ENCODE results near the gene DHRSX.
"Not testable (repeated sequence)": the region's sequence is repeated elsewhere in the genome, so short reads cannot be mapped to it uniquely, and the experiment has no call there.

DHRSX gene

DNA sequence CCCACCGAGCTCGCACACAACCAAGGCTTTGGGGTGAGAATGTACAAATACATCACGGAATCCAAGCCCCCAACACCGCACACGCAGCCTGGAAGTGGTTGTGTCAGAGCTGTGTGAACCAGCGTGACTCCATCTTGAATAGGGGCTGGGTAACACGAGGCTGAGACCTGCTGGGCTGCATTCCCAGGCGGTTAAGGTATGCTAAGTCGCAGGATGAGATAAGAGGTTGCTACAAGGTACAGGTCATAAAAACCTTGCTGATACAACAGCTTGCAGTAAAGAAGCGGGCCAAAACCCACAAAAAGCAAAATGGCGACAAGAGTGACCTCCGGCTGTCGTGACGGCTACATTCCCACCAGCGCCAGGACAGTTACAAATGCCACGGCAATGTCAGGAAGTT, 258.4 kb downstream of the DHRSX start:
- no peak for DNase-seq

DNA sequence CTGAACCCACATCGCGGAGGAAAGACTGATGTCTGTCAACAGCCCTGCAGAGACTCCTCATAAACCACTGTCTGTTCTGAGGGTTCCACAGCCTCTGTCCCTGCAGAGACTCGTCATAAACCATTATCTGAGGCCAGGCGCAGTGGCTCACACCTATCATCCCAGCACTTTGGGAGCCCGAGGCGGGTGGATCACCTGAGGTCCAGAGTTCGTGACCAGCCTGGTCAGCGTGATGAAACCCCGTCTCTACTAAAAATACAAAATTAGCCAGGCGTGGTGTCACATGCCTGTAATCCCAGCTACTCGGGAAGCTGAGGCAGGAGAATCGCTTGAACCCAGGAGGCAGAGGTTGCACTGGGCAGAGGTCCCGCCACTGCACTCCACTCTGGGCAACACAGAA, 259.3 kb downstream of the DHRSX start:
- not testable (repeated sequence) for DNase-seq

DNA sequence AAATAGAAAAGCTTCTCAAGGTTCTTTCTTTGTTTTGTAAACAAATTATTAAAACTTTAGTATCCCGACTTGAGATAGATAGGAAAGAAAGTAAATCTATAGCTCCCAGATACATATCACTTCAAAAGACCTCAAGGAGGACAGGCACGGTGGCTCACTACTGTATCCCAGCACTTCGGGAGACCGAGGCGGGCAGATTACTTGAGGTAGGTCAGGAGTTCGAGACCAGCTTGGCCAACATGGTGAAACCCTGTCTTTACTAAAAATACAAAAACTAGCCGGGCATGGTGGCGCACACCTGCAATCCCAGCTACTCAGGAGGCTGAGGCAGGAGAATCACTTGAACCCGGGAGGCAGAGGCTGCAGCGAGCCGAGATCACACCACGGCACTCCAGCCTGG, 260.0 kb downstream of the DHRSX start:
- not testable (repeated sequence) for DNase-seq

DNA sequence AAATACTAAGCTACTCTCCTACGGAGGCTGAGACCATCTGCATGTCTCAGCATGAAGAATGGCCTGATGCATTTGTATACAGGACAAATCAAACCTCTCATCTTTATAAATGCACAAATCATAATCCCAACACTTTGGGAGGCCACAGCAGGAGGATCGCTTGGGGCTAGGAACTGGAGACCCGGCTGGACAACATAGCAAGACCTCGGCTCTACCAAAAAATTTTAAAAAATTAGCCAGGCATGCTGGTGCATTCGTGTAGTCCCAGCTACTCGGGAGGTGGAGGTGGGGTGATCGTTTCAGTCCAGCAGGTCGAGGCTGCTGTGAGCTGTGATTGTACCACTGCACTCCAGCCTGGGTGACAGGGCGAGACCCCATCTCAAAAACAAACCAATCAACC, 262.8 kb downstream of the DHRSX start:
- DNase-seq: no peak

DNA sequence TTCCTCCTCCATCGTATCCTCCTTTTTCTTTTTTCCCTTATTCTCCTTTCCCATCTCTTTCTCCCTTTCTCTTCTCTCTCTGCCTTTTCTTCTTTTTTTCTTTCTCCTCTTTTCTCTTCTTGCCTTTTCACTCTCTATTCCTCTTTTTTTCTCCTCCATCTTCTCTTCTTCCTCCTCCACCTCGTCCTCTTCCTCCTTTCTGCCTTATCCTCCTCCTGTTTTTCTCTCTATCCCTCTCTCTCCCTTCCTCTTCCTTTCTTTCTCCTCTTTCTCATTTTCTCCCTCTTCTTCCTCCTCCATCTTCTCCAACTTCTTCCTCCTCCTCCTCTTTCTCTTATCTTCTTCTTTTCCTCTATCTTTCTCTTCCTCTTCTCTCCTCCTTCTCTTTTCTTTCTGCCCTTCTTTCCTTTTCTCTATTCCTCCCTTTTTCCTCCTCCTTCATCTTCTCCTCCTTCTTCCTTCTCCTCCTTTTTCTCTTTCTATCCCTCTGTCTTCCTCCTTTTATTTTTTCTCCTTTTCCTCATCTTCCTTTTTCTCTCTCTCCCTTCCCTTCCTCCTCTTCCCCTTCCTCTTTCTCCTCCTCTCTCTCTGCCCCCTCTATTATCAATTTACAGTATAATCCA, 269.1 kb downstream of the DHRSX start:
- DNase-seq: no peak

DNA sequence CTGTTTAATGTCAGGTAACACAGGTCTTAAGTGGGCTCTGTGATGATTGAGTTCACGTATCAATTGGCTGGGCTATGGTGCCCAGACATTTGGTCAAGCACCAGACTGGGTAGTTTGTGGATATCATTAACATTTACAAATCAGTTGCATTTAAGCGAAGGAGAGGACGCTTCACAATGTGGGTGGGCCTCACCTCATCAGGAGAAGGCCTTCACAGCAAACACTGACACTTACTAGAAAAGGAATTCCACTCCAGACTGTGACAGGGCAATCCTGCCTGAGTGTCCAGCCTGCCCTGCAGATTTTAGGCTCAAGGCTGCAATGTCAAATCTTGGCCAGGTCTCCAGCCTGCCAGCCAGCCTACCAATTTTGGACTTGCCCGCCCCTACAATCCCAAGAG, 270.3 kb downstream of the DHRSX start:
- no peak for DNase-seq

DNA sequence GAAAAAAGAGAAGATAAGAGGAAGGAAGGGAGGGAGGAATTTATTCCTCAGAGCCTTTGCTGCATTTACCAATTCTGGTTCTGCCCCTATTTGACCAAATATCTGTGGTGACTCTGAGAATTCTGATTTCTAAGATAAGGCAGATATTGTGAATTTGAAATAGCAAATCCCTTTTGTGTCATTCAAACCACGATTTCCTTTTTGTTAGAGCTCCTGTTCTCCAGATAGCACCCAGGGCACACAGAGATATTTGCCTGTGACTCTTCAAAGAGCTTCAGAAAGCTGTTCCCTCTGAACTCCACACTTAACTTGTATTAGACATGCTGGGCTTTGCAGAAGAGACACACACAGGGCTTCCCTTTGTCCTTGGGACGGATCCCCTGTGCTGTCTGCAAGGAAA, 272.2 kb downstream of the DHRSX start:
- no peak for DNase-seq

DNA sequence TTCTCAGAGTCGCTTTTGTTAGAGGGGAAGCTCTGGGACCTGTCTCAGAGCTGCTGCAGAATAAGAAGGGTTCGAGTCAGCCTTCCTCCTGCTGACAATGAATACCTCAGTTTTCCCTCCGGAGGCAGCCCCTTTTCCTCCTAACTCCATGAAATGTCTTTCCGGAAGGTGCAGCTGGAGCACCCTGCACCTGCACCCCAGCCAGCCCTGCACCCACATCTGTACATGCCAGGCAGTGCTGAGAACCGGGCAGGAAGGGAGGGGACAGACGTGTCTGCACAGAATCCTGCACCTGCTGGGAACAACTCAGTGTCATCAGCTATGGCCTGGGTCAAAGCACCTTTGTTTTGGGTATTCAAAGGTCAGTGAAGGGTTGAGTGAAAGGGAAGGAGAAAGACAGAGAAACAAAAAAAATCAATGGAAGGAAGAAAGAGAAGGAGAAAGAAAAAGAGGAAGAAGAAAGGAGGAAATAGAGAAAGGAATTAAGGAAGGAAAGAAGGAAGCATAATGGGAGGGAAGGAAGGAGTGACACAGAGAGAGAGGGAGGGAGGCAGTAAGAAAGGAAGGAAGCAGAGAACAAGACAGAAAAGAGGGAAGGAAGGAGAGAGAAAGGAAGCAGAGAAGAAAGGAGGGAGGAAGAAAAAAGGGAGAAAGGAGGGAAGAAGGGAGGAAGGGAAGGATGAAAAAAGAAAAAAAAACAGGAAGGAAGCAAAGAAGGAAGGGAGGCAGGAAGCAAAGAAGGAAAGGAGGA, 273.7 kb downstream of the DHRSX start:
- no peak for DNase-seq

DNA sequence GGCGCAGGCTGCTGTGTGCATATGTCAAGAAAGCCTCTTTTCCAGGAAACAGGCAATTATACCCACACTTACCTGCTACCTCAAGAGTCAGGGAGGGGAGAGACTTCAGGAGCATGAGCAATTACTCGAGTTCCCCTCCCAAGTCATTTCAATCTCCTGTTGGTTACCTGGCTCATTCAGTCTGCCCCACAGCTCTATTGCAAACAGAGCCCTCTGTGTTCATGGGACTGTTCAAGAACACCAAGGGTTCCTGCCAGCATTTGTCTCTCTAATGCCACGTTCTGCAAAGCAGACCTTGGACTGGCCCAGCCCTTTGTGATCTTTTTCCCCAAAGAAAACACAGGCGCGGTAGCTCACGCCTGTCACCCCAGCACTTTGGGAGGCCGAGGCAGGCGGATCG, 274.6 kb downstream of the DHRSX start:
- DNase-seq: no peak

DNA sequence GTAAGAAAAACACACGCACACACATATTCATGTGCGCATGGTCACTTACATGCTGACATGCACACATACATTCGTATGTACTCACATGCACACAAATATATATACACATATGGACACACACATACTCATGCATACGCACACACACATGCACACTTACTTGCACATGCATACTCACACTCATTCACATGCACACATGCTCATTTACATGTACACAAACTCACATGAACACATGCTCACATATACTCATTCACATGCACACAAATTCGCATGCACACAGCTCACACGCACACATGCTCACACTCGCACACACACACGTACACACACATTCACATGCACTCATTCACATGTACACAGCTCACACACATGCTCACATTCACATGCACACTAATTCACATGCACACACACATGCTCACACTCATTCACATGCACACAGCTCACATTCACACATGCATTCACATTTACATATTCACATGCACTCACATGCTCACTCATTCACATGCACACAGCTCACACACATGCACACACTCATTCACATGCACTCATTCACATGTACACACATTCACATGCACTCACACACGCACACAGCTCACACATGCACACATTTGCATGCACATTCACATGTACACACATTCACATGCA, 276.1 kb downstream of the DHRSX start:
- DNase-seq: no peak

DNA sequence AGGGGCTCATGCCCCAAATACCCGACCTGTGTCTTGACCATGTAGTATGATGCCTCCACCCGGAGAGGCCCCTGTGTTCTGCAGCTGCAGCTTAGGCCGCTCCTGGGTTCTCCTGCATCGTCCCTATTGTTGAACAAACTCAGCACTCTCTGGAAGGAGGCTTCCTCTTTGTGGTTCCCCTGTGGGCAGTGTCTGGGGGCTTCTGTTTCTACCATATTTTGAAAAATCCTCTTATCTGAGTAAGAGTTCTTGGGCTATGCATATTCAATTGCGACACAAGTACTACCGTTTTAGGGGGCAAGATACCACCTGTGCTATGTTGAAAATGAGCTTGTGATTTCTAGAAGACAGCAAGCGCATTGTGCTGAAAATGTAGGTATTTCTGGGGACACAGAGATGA, 276.6 kb downstream of the DHRSX start:
- DNase-seq: no peak

DNA sequence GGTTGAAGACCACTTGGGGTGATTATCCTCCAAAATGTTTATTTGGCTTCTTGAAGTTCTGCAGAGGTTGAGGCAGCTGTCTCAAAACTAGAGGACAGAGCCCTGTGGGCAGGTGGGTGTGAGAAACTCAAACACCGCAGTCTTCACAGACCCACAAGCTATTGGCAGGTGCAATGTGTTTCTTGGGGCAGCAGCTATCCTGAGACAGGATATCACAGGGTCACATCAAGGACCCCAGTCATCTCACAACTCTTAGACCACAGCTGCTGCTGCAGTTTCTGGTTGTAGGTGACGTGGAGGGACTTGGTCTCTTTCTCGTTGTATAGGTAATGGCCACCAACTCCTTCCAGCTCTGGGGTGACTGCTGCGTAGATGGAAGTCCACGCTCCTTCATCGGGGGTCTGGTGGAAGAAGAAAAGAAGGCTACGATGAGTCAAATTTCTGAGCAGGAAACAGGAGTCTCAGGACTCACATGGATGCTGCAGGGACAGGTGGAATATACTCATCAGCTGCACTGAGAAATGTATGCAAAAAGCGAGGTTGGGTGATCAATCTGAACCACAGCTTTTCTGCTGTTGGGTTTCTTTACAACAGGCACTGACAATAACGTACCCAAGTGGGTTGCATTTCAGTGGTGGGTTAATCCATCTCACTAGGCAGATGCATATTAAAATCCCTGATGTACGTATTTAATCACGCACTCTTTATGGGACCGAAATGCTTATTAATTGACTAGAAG, 279.8 kb downstream of the DHRSX start:
- no peak for DNase-seq

DNA sequence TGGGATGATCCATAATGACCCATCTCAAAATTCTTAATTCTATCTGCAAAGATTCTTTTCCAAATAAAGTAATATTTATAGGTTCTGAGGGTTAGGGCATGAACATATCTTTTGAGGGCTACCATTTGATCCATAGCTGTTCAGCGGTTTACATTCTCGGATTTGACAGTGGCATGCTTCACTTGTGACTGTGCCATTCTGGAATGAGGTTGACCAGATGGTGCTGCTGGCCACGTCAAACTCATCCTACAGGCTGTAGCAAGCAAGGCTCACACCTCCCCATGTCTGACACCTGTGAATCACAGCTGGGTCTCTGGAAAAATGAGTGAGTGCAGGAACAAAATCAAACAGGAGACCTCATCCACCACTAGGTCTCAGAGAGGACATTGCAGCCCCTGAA, 280.5 kb downstream of the DHRSX start:
- DNase-seq: no peak

DNA sequence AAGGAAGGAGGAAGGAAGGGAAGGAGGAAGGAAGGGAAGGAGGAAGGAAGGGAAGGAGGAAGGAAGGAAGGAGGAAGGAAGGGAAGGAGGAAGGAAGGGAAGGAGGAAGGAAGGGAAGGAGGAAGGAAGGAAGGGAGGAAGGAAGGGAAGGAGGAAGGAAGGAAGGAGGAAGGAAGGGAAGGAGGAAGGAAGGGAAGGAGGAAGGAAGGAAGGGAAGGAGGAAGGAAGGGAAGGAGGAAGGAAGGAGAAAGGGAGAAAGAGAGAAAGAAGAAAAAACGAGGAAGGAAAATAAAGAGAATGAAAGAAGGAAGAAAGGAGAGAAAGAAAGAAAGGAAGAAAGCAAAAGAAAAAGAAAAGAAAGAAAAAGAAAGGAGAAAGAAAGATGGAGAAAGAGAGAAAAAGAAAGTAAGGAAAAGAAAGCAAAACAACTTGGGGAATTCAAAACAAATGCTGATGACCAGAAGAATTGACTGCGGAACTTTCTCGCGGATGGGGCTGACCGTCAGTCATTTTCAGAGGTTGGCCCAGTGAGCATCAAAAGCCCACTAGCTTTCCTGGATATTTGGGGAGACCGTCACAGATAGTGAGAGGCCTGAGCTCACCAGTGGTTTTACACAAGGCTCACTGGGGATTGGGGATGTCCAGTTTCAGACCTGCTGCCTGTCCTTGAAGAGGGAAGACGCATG, 286.5 kb downstream of the DHRSX start:
- not testable (repeated sequence) for DNase-seq

DNA sequence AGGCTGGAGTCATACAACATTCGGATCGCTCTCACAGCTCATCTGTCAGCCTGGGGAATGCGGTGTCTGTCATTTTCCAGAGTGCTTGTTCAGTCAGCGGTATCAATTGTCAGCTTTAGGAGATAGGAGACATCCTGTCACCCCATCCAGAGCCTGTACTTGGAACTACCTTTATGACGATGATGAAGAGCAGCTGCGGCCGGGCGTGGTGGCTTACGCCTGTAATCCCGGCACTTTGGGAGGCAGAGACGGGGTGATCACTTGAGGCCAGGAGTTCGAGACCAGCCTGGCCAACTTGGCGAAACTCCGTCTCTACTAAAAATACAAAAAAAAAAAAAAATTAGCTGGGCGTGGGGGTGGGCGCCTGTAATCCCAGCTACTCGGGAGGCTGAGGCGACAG, 289.1 kb downstream of the DHRSX start:
- not testable (repeated sequence) for DNase-seq

DNA sequence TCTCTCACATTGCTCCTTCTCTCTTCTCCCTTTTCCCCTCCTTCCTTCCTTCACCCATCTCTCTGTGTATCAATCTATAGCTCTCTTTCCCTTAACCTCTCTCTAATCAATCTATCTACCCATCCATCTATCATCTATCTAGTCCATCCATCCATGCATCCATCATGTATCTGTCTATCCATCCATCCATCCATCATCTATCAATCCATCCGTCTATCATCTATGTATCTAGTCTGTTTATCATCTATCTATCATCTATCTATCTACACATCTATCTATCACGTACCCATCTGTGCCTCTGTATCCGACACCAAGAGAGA, 307.5 kb downstream of the DHRSX start:
- DNase-seq: no peak

DNA sequence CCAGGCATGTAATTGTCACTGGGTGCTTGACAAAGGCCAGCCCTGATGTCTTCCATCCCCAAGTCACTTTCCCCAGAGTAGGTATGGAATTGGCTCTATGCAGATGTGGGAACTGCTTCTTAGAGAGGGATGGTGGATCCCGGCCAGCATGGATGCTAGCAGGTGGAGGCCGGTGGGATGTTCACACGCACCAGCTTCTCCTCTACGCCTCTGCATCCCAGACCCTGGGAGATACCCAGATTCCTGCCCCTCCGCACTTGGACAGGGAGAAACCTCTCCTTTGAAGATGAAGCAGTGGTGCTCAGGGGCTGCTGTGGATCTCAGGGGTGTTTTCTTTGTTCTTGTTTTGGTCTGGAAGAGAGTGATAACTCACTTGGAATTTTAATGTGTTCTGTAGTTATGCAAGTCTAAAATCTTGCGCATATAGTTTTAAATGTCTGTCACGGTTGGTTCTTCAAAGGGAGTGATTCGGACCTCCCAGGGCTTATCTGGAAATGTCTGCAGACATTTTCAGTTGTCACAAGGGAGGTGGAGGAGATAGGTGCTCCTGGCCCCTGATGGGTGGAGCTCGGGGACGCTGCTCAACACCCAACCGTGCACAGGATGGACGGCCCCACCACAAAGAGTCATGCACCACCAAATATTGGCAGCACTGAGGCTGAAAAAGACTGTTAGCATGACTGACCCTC, 308.0 kb downstream of the DHRSX start:
- no peak for DNase-seq

DNA sequence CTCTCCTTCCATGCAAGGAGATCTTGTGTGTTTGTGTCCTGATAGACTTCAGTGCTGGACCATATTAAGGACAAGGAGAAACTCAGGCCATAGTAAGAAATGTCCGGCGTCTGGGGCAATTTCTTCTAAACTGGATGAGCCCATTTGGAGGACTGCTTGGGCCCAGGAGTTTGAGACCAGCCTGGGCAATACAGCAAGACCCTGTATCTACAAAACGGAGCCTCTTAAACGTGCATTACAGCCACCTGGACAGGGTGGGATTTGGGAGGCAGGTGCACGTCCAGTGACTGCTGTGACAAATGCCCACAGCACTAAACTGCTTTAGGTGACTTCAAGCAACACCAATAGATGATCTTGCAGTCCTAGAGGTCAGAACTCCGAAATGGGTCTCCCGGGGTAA, 311.9 kb downstream of the DHRSX start:
- no peak for DNase-seq

DNA sequence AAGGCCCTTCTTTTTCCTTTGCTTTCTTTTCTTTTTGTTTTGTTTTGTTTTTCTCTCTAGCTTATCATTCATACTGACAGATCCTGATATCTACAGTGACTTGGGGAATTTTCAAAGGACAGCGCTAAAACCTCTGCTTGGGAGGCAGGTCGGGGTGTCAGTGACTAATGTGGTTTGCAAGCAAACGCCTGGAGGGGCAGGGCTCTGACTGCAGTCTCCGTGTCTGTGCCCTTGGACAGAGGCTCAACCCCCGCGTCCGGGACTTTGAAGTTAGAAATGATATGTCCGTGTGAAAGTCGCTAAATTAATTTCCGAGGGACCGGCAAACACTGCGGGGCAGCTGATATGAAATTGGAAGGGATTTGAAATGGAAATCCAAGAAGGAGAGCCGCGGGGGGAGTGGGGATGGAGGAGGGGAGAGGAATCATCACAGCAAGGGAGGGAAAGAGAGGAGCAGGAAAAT, 312.4 kb downstream of the DHRSX start:
- no peak for DNase-seq

DNA sequence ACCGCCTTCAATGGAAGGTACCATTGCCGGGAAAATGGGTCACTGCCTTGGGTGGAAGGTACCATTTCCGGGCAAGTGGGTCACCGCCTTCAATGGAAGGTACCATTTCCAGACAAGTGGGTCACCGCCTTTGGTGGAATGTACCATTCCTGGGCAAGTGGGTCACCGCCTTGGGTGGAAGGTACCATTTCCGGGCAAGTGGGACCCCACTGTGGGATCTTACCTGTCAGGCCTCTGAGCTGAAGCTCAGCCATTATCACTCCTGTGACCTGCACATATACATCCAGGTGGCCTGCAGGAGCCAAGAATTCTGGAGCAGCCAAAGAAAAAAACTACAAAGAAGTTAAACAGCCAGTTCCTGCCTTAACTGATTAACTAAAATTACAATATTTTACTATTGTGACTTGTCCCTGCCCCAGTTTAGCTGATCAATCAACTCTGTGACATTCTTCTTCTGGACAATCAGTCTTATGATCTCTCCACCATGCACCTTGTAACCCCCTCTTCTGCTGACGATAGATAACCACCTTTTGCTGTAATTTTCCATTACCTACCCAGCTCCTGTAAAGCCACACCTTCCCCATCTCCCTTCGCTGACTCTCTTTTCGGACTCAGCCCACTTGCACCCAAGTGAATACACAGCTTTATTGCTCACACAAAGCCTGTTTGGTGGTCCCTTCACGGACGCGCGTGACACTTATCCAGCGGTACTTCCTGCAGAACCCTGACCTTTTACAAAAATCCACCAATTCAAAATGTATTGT, 313.2 kb downstream of the DHRSX start:
- DNase-seq: no peak

DNA sequence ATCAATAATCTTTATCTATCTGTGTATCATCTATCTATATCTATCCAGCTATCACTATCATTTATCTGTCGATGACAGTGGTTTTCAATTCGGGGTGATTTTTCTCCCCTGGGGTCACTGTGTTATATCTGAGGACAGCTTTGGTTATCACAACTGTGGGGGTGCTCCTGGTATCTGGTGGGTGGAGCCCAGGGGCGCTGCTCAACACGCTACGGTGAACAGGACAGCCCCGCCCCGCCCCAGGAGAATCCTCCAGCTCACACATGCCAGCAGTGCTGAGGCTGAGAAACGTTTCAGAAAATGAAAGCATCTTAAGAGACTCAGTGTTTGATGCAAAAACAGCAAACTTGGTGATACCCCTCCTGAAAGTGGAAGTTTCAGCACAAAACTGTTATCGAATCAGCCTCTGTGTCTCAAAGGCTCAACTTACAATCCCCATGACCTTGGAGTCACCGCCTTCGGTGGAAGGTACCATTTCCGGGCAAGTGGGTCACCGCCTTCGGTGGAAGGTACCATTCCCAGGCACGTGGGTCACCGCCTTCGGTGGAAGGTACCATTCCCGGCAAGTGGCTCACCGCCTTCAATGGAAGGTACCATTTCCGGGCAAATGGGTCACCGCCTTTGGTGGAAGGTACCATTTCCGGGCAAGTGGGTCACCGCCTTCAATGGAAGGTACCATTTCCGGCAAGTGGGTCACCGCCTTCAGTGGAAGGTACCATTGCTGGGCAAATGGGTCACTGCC, 315.3 kb downstream of the DHRSX start:
- DNase-seq: no peak
